K562 treated with DMSO at 1 percent for 12 hours (cell line): ENCODE data around the gene ABCF1. TPM values are rescaled to one million over a fixed set of nuclear protein-coding genes. Genes with fewer than 3 reads are reported as not detected.

ENCODE experiments used
- total RNA-seq: library from RNA; unstranded; fragments of 300-600 nt; gene quantifications from 2 replicates; pipeline ENCODE4 v1.2.3, GENCODE V29; 2022; ENCODE audit not compliant: insufficient read depth

The ABCF1 gene
- total RNA-seq = 65.0 and 94.3 TPM in 2 replicates

DNA sequence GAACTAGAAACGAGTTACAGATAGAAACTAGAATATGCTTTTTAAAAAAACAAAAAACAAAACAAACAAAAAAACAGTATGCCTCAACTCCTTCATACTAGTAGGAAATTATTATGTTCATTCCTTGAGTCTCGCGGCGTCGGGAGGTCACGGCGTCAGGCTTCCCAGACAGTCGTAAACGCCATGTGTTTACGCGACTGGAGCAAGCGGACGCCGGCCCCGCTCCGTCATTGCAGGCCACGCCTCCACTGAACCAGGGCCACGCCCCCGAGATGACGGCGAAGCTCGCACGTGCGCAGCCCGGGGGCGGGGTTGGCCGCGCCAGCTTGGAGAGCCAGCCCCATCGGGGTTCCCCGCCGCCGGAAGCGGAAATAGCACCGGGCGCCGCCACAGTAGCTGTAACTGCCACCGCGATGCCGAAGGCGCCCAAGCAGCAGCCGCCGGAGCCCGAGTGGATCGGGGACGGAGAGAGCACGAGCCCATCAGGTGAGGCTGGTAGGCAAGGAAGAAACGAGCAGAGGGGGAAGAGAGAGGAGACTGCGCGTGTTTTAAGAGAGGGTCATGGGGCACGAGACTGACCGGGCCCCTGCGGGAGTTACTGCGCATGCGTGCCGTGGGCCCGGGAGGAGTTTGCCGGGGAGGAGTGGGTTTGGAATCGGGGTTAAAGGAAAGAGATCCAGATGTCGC is at the start of gene ABCF1:
TSS of gene ABCF1 (plus strand) at position 368 of the 687 bp plus-strand sequence. CDS start at position 414, 46 bp downstream.

GRCh38 chr6:30556066-30556905 is 15.0 kb upstream of the ABCF1 start, which contains the start of gene GNL1:
TSS of gene GNL1 (minus strand) at chr6:30556489. CDS start at chr6:30556203, 286 bp downstream.

GRCh38 chr6:30556906-30557682 is 14.1 kb upstream of the ABCF1 start, which contains the start of gene PRR3:
TSS of gene PRR3 (plus strand) at chr6:30557295. CDS start at chr6:30557345, 50 bp downstream.

GRCh38 chr6:30616811-30617564 is 45.7 kb downstream of the ABCF1 start, which contains the start of gene PPP1R10:
TSS of gene PPP1R10 (minus strand) at chr6:30617243. CDS start at chr6:30609944, 7,299 bp downstream.

GRCh38 chr6:30617565-30618269 is 46.5 kb downstream of the ABCF1 start, which contains the start of gene MRPS18B:
TSS of gene MRPS18B (plus strand) at chr6:30617840. CDS start at chr6:30617866, 26 bp downstream.

DNA sequence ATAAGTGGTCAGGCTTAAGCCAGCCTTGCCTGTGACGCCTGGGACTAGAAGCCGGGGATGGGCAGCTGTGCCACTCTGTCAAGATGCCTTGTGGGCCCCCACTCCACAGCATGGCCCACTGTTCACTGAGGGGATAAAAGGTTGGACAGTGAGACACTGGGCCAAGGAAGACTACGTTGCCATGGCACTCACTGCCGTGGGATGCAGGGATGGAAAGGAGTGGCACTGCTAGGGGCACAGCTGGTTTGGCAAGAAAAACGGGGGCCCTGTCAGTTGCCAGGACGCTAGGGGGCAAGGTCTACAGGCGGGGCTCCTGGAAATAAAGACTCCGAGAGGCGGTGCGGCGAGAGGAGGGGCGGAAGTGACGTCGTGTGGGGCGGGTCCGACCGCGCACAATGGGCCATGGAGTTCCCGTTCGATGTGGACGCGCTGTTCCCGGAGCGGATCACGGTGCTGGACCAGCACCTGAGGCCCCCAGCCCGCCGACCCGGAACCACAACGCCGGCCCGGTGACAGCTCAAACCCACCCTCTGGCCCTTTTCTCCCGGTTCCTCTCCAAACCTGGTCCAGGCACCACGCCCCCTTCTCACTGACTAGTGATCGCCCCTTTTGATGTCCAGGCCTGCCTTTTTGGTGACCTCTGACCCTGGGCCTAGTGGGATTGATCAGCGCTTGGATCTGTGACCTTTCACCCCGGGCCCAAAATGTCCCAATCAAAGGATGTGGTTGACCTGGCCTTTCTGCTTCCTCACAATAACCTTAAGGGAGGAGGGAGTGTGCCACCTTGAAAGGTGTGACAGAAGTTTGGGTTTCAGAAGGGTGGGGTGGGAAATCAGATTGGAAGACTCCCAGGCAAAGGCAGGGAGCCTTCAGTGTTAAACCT is 55.5 kb downstream of the ABCF1 start, which contains the start of gene ATAT1:
TSS of gene ATAT1 (plus strand) at position 391 of the 883 bp plus-strand sequence.

Other genes starting within 250 kb of the ABCF1 start
- gene TRIM39, start 244.5 kb upstream of the ABCF1 start, total RNA-seq = 6.4 and 16.2 TPM in 2 replicates
- 237 and 358 TPM in 2 replicates for gene RPP21, start 226.3 kb upstream of the ABCF1 start, total RNA-seq
- gene HLA-E, start 81.9 kb upstream of the ABCF1 start, total RNA-seq = 101 and 133 TPM in 2 replicates
- 59.1 and 61.6 TPM in 2 replicates for gene GNL1, start 15.0 kb upstream of the ABCF1 start, total RNA-seq
- 10.6 and 17.7 TPM in 2 replicates for gene PRR3, start 14.1 kb upstream of the ABCF1 start, total RNA-seq
- 9.8 and 27.8 TPM in 2 replicates for gene PPP1R10, start 45.8 kb downstream of the ABCF1 start, total RNA-seq
- gene MRPS18B, start 46.4 kb downstream of the ABCF1 start, total RNA-seq = 93.5 and 96.4 TPM in 2 replicates
- 2.0 and 4.3 TPM in 2 replicates for gene ATAT1, start 55.4 kb downstream of the ABCF1 start, total RNA-seq
- 34.0 and 38.3 TPM in 2 replicates for gene C6orf136, start 75.7 kb downstream of the ABCF1 start, total RNA-seq
- 39.0 and 61.2 TPM in 2 replicates for gene DHX16, start 101.6 kb downstream of the ABCF1 start, total RNA-seq
- 94.1 and 132 TPM in 2 replicates for gene PPP1R18, start 115.2 kb downstream of the ABCF1 start, total RNA-seq
- 26.0 and 32.4 TPM in 2 replicates for gene NRM, start 119.5 kb downstream of the ABCF1 start, total RNA-seq
- 37.9 and 97.2 TPM in 2 replicates for gene MDC1, start 145.8 kb downstream of the ABCF1 start, total RNA-seq
- gene TUBB, start 148.9 kb downstream of the ABCF1 start, total RNA-seq = 976 and 1,602 TPM in 2 replicates
- 233 and 258 TPM in 2 replicates for gene FLOT1, start 171.2 kb downstream of the ABCF1 start, total RNA-seq
- gene IER3, start 173.1 kb downstream of the ABCF1 start, total RNA-seq = 157 and 175 TPM in 2 replicates